Measurements from ENCODE around the gene CLTB.

DNA sequence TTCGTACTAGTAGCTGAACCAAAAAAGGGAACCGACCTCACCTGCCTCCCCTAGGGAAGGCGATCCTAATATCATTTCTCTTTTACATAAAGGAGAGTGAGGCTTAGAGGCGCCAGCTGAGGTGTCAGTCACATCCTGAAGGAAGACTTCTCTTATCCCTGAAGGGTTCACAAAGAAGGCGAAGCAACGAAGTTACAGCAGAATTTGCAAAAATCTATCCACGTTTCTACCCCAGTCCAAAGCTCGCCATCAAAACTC is 54.2 kb downstream of the CLTB start:
- TF ChIP-seq, protein P1, sequence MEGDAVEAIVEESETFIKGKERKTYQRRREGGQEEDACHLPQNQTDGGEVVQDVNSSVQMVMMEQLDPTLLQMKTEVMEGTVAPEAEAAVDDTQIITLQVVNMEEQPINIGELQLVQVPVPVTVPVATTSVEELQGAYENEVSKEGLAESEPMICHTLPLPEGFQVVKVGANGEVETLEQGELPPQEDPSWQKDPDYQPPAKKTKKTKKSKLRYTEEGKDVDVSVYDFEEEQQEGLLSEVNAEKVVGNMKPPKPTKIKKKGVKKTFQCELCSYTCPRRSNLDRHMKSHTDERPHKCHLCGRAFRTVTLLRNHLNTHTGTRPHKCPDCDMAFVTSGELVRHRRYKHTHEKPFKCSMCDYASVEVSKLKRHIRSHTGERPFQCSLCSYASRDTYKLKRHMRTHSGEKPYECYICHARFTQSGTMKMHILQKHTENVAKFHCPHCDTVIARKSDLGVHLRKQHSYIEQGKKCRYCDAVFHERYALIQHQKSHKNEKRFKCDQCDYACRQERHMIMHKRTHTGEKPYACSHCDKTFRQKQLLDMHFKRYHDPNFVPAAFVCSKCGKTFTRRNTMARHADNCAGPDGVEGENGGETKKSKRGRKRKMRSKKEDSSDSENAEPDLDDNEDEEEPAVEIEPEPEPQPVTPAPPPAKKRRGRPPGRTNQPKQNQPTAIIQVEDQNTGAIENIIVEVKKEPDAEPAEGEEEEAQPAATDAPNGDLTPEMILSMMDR (IDR thresholded peaks at IDR 0.05; ENCODE audit: low read depth, low read length, poor library complexity, severe bottlenecking), result no peak
- TF ChIP-seq EZH2phosphoT487 (IDR thresholded peaks at IDR 0.05; ENCODE audit: borderline replicate concordance, low read length), result no peak
